H1 (cell line): ENCODE data around the gene UBXN4. TPM values are rescaled to one million over a fixed set of nuclear protein-coding genes. Genes with fewer than 3 reads are reported as not detected.

Source experiments
- HDAC2 ChIP-seq, 2 experiments: fragments of 300-600 bp in 1 of 2; sonication (generic) in 1 of 2; IDR thresholded peaks; 2 replicates each; pipeline ENCODE4 v1.6.1; 2011 to 2012; ENCODE audit warnings: low read depth in 2 of 2, low read length in 2 of 2, mild to moderate bottlenecking in 2 of 2, moderate library complexity in 2 of 2, borderline replicate concordance in 1 of 2, inconsistent platforms in 1 of 2
- JUND ChIP-seq: IDR thresholded peaks from 2 replicates; pipeline ENCODE4 v1.6.1; 2011; ENCODE audit warnings: mild to moderate bottlenecking, improper control_type of control experiment, low read length
- KDM5A ChIP-seq: fragments of 200-600 bp; IDR thresholded peaks from 2 replicates; pipeline ENCODE4 v1.7.1; 2012; ENCODE audit warnings: mild to moderate bottlenecking, low read length, inconsistent platforms, mixed read lengths
- NRF1 ChIP-seq: IDR thresholded peaks from 2 replicates; pipeline ENCODE4 v1.6.1; 2011; ENCODE audit warnings: mild to moderate bottlenecking, low read depth, low read length, improper control_type of control experiment
- PHF8 ChIP-seq: fragments of 200-600 bp; sonication (generic); conservative IDR thresholded peaks from 2 replicates; pipeline ENCODE4 v1.7.1; 2012; ENCODE audit warnings: low read depth, mild to moderate bottlenecking, inconsistent platforms, low read length, moderate library complexity
- SP2 ChIP-seq: IDR thresholded peaks from 2 replicates; pipeline ENCODE4 v1.6.1; 2012; ENCODE audit warnings: mild to moderate bottlenecking, low read length, inconsistent platforms
- polyA plus RNA-seq, 7 experiments: library from polyadenylated mRNA; depleted of rRNA in 3 of 7; stranded (reverse) in 5 of 7; unstranded in 2 of 7; fragments of >200 nt in 5 of 7; fragments of 200-250 nt in 2 of 7; gene quantifications; 1 replicate in 5 of 7; 2 replicates in 1 of 7; 4 replicates in 1 of 7; pipeline versions ENCODE4 v1.2.1 to v1.2.3, GENCODE V29; 2011 to 2013; ENCODE audit warnings: missing spikeins in 2 of 7, mixed read lengths in 2 of 7
- total RNA-seq: library from RNA; stranded (reverse); fragmentation: NEBNext Ultra II Directional; extraction: Animal tissue kit (Norgen Biotek cat#: 25700); gene quantifications from 2 replicates; pipeline ENCODE4 v1.2.1, GENCODE V29; 2021

The UBXN4 gene
- total and polyA plus RNA-seq, 2 of the 8 experiments (the other 6 are each of a cell fraction or from before 2014, with no cell fraction given) = 20.1 to 64.2 TPM

DNA sequence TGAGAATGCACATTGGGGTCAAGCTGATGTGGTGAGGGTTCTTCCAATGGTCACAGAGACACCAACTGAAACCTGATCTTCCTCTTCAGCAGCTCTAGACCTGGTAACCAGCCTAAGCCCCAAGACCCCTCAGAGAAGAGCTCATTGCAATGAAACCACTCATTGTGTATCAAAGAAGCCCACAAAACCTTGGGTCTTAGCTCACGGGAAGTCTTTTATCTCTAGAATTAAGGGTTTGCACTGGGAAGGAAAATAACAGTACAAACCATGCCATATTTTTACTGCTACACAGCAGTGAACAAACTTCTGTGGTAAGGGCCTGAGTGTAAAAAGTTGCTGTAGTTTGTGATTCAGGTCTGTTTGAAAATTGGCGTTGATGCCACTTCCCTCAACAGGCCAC is 8.6 kb upstream of the UBXN4 start (continued):
- TF ChIP-seq JUND = no peak
- TF ChIP-seq HDAC2 (IDR thresholded peaks at IDR 0.05; ENCODE audit: borderline replicate concordance in 1 of 2, low read depth in 2 of 2, low read length in 2 of 2) = no peak
- no peak for TF ChIP-seq KDM5A
- no peak for TF ChIP-seq NRF1
- no peak for TF ChIP-seq SP2
- TF ChIP-seq PHF8 = no peak
